ENCODE measurements around the gene IL11.

Gene IL11

DNA sequence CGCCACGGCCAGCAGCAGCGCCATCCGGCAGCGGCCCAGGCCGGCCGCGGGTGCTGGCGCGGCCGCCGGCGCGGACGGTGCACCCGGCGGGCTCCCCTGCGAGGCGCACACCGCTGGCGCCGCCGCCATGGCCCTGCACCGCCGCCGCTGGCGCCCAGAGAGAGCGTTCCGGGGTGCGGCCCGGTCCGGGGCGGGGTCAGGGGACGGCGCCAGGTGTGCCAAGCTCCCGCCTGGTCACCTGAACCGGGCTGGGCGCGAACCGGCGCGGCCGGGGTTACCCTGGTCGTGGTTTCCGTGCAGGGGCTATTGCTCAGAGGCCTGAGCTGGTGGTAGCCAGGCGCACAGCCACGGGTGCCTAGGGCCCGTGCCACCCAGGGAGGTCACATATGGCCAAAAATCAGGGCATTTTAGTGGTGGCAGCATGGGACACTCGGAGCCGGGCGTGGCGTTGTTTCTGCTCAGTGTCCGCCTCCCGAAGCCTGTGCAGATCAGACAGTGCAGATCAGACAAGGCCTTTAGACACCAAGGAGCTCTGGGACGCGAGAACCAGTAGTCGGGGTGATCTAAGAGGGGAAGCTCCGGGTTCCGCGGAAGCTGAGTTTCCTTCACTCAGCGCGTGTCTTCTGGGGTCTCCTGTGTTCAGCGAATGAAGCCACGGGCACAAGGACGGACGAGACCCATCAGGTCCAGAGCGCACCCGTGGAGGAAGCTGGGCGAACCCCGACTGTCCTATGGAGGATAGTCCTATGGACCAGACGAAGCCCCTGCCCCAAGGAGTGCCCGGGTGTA lies 14.1 kb upstream of the IL11 start, which contains the start of gene TMEM238:
TMEM238 (minus strand) TSS at position 162 of the 789 bp plus-strand sequence; CDS start at position 129, 33 bp downstream.
- Mint-ChIP-seq H3K4me3 (peak within 1 kb of the TSS; percentile 98), H3K27ac (peak within 1 kb of the TSS; percentile 99), H3K4me1 (ENCODE audit: low read depth) (peaks cover 40% of the 10 kb centered on the region), H3K9me3 (ENCODE audit: low read depth) (no peaks in the 10 kb centered on the region), H3K36me3 (peaks cover 13% of the 10 kb centered on the region), H3K27me3 (no peaks in the 10 kb centered on the region)

- Mint-ChIP-seq H3K27me3 (no peaks in the 10 kb centered on the region), H3K4me1 (ENCODE audit: low read depth) (peaks cover 34% of the 10 kb centered on the region), H3K27ac (peak overlapping the region; percentile 93), H3K36me3 (peaks cover 13% of the 10 kb centered on the region), H3K4me3 (peak overlapping the region; percentile 88), H3K9me3 (ENCODE audit: low read depth) (no peaks in the 10 kb centered on the region)
Measured at GRCh38 chr19:55383279-55384130, 13.2 kb upstream of the IL11 start.

DNA sequence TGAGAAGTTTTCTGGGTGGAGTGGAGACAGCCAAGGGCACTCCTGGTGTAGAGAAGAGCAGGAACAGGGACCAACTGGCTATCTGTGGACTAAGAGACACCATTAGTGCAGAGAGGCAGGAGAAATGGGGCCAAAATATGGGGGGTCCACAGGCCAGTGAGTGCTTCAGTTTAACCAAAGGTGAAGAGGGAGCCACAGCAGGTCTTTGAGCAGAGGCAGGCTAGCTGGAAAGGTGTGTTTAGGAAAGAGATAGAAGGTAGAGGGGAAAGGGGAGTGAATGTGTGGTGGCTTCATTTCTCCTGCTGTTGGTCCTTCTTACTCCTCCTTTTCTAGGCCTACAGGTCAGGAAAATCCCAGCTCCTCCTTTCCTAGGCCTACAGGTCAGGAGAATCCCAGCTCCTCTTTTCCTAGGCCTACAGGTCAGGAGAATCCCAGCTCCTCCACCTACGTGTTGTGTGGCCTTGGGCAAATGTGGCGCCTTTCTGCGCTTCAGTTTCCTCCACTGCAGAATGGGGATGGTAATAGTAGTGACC lies 12.3 kb upstream of the IL11 start:
- H3K4me3 Mint-ChIP-seq = peak overlapping the region; percentile 88
- H3K36me3 Mint-ChIP-seq = peaks cover 13% of the 10 kb centered on the region
- H3K27ac Mint-ChIP-seq = peak overlapping the region; percentile 93
- H3K27me3 Mint-ChIP-seq = no peaks in the 10 kb centered on the region
- H3K9me3 Mint-ChIP-seq (ENCODE audit: low read depth) = no peaks in the 10 kb centered on the region
- H3K4me1 Mint-ChIP-seq (ENCODE audit: low read depth) = peaks cover 27% of the 10 kb centered on the region

GRCh38 chr19:55382013-55382412 lies 11.8 kb upstream of the IL11 start:
- Mint-ChIP-seq H3K4me3 (peak overlapping the region; percentile 88), H3K9me3 (ENCODE audit: low read depth) (no peaks in the 10 kb centered on the region), H3K27me3 (no peaks in the 10 kb centered on the region), H3K36me3 (peaks cover 13% of the 10 kb centered on the region), H3K27ac (no peak overlapping the region), H3K4me1 (ENCODE audit: low read depth) (peaks cover 25% of the 10 kb centered on the region)

DNA sequence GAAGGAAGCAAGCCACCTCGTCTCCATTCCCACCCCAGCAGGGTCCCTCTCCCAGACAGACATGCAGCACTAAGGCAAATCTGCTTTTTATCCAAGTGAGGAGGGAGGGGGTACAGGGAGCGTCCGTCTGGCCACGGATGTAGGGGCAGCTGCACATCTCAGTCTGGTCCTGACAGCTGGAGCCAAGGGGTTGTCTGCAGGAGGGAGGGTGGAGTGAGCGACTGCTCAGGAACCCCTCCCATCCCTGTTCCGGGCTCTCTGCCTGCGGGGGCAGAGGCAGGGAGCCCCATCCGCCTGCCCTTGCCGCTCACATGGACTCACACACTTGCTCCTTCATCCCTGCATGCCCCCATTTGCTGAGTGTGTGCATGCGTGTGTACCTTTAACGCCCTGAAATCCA lies 8.9 kb upstream of the IL11 start:
- no peak overlapping the region for H3K4me3 Mint-ChIP-seq
- no peaks in the 10 kb centered on the region for H3K9me3 Mint-ChIP-seq (ENCODE audit: low read depth)
- H3K27me3 Mint-ChIP-seq = no peaks in the 10 kb centered on the region
- H3K4me1 Mint-ChIP-seq (ENCODE audit: low read depth) = peaks cover 17% of the 10 kb centered on the region
- H3K27ac Mint-ChIP-seq = no peak overlapping the region
- peaks cover 4% of the 10 kb centered on the region for H3K36me3 Mint-ChIP-seq

- H3K27ac Mint-ChIP-seq = no peak overlapping the region
- H3K27me3 Mint-ChIP-seq = peaks cover 3% of the 10 kb centered on the region
- no peaks in the 10 kb centered on the region for H3K9me3 Mint-ChIP-seq (ENCODE audit: low read depth)
- H3K36me3 Mint-ChIP-seq = peaks cover 4% of the 10 kb centered on the region
- no peak overlapping the region for H3K4me3 Mint-ChIP-seq
- peaks cover 15% of the 10 kb centered on the region for H3K4me1 Mint-ChIP-seq (ENCODE audit: low read depth)
Measured at GRCh38 chr19:55377356-55378131, 7.3 kb upstream of the IL11 start.

DNA sequence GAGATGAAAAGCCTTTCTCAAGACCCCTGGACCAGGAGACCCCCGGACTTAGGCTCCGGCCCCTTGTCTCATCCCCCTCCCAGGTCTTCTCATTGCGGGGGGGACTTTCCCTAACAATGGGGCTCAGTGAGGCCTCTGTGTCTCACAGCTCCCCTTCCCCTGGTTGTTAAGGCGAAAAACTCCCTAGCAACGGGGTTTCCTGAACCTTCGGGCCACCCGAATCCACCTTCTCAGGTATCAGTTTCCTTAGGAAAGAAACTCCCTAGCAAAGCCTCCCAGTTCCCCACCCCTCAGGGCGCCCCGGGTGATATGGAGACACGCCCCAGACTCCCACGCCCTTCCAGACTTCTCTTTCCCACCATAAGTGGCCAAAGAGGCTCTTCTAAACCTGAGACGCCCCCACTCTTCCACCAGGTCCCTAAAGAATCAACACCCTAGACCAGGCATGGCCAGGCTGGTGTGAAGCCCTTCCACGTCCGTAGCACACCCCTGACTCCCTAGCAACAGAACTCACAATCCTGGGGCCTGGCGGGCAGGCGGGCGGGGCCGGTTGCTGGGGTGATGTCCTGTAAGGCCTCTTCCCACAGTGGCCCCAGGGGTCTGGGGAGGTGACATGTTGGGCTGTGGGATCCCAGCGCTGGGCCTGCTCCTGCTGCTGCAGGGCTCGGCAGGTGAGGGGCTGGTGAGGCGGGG lies 6.1 kb upstream of the IL11 start, which contains the start of gene TMEM190:
TMEM190 (plus strand) TSS at position 586 of the 693 bp plus-strand sequence; CDS start at position 614, 28 bp downstream.
- H3K27me3 Mint-ChIP-seq = peaks cover 9% of the 10 kb centered on the region
- no peak within 1 kb of the TSS for H3K27ac Mint-ChIP-seq
- no peaks in the 10 kb centered on the region for H3K9me3 Mint-ChIP-seq (ENCODE audit: low read depth)
- peaks cover under 1% of the 10 kb centered on the region for H3K36me3 Mint-ChIP-seq
- H3K4me1 Mint-ChIP-seq (ENCODE audit: low read depth) = peaks cover 10% of the 10 kb centered on the region
- no peak within 1 kb of the TSS for H3K4me3 Mint-ChIP-seq

DNA sequence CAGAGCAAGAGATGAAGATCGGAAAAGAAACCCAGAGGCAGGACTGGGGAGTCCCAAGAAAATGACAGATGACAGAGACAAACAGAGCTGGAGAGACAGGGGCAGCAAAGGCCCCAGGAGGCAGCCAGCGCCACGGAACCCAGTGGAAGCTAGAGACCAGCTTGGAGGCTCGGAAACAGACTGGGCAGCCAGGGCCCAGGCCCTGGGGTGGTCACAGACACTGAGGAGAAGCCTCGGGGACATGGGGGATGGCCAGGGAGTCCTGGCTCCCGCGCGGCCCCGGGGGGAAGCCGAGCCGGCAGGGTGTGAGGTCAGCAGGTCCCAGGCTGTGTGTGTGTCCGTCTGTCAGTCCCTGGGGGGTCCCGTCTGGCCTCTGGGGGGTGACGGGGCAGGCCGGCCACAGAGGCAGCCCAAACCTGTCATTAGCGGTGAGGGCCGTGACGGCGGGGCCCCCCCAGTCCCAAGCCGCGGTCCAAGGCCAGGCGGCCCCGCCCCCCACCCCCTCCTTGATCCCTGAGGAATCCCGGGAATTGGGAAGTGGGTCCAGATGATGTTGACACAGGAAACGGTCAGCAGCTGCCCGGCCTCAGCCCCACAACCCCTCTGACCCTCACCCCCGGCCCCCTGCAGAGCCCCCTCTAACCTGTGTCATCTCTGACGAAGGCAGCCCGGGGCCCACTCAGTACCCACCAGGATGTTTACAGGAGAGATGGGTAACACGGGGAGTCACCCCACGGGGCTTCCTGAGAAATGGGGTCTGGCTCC lies 3.9 kb upstream of the IL11 start:
- peaks cover 2% of the 10 kb centered on the region for H3K36me3 Mint-ChIP-seq
- no peak overlapping the region for H3K4me3 Mint-ChIP-seq
- no peaks in the 10 kb centered on the region for H3K9me3 Mint-ChIP-seq (ENCODE audit: low read depth)
- peaks cover 16% of the 10 kb centered on the region for H3K4me1 Mint-ChIP-seq (ENCODE audit: low read depth)
- peak overlapping the region; percentile 61 for H3K27ac Mint-ChIP-seq
- H3K27me3 Mint-ChIP-seq = peaks cover 18% of the 10 kb centered on the region

DNA sequence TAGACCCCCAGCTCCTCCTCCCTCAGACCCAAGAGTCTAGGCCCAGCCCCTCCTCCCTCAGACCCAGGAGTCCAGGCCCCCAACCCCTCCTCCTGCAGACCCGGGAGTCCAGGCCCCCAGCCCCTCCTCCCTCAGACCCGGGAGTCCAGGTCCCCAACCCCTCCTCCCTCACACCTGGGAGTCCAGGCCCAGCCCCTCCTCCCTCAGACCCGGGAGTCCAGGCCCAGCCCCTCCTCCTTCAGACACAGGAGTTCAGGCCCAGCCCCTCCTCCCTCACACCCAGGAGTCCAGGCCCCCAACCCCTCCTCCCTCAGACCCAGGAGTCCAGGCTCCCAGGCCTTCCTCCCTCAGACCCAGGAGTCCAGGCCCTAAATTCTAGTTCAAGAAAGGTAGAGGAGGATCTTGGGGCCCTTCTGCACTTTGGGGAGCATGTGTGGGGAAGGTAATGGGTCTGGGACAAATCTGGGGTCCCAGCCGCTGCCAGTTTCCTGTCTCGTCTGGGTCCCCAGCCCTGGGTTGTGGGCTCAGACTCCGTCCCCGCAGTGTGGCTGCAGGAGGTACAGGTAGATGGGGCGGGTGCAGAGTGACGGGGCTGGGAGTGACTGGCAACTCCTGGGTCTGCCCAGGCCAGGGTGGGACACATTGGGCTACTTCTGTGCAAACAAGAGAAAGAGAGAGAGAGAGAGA lies 3.2 kb upstream of the IL11 start:
- Mint-ChIP-seq H3K4me1 (ENCODE audit: low read depth) (peaks cover 16% of the 10 kb centered on the region), H3K27me3 (peaks cover 18% of the 10 kb centered on the region), H3K9me3 (ENCODE audit: low read depth) (no peaks in the 10 kb centered on the region), H3K4me3 (no peak overlapping the region), H3K27ac (peak overlapping the region; percentile 61), H3K36me3 (peaks cover 2% of the 10 kb centered on the region)

GRCh38 chr19:55372316-55373081 lies 2.2 kb upstream of the IL11 start:
- Mint-ChIP-seq H3K36me3 (peaks cover 2% of the 10 kb centered on the region), H3K27ac (no peak overlapping the region), H3K27me3 (peaks cover 18% of the 10 kb centered on the region), H3K9me3 (ENCODE audit: low read depth) (no peaks in the 10 kb centered on the region), H3K4me1 (ENCODE audit: low read depth) (peaks cover 16% of the 10 kb centered on the region), H3K4me3 (peak overlapping the region; percentile 11)

- Mint-ChIP-seq H3K36me3 (peaks cover 2% of the 10 kb centered on the region), H3K27ac (no peak overlapping the region), H3K9me3 (ENCODE audit: low read depth) (no peaks in the 10 kb centered on the region), H3K4me3 (peak overlapping the region; percentile 79), H3K27me3 (peaks cover 18% of the 10 kb centered on the region), H3K4me1 (ENCODE audit: low read depth) (peaks cover 16% of the 10 kb centered on the region)
Measured at GRCh38 chr19:55369653-55370304, 484 bp downstream of the IL11 start.

Measured in activated naive CD8-positive, alpha-beta T cell (primary cell).